Right lobe of liver (tissue), 4 donors: ENCODE data around the gene SAG.

ENCODE experiments used
- CTCF ChIP-seq, 4 donors: fragments of 200-600 bp in 3 of 4; fragments of 450-650 bp in 1 of 4; IDR thresholded peaks; one replicate each; pipeline versions ENCODE4 v1.5.1 to v1.8.0; 2016 to 2022; ENCODE audit warnings: antibody characterized with exemption in 4 of 4, mild to moderate bottlenecking in 2 of 4
- POLR2A ChIP-seq: fragments of 450-650 bp; IDR thresholded peaks from one replicate; pipeline ENCODE4 v1.6.1; 2017; ENCODE audit warnings: antibody characterized with exemption, mild to moderate bottlenecking
- donor health status: DM: no; HTN: no; CAD: no.
- donor health status: DM: no; HTN: no; CAD: no.
- donor health status: DM: no; HTN: yes; CAD: no.

- TF ChIP-seq CTCF (IDR thresholded peaks at IDR 0.05) (no peak), POLR2A (no peak)
Observed at GRCh38 chr2:233297076-233297475, 10.5 kb upstream of the SAG start.
